ENCODE results near the gene NKX6-1.

GRCh38 chr4:84456157-84456556 is 42.9 kb downstream of the NKX6-1 start:
- TF ChIP-seq ZNF274 (IDR thresholded peaks at IDR 0.05; ENCODE audit: low read depth, low read length) (no peak), YY1 (IDR thresholded peaks at IDR 0.05; ENCODE audit: insufficient read depth, insufficient read length) (no peak), SUZ12 (IDR thresholded peaks at IDR 0.05; ENCODE audit: extremely low read depth, insufficient read depth, insufficient read length) (no peak)

Measured in NT2/D1 (cell line).